ENCODE data around the gene ZNF580.
A peak's percentile ranks its signal among the peaks of the same experiment; 100 is the strongest.

Gene ZNF580

DNA sequence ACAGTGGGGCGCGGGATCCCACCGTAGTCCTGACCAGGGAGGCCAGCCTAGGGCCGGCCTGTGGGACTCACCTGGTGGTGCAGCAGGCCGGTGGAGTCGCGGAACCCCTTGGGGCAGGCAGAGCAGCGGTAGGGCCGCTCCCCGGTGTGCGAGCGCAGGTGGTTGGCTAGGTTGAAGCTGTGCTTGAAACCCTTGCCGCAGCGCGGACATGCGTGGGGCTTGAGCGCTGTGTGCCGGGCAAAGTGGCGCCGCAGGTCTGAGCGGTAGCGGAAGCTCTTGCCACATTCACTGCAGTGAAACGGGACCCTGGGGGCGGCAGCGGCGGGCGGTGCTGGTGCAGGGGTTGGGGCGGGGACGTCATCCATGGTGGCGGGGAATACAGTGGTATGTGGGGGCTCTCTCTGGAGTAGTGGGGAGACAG is 43.3 kb upstream of the ZNF580 start:
- TF ChIP-seq, protein P1, sequence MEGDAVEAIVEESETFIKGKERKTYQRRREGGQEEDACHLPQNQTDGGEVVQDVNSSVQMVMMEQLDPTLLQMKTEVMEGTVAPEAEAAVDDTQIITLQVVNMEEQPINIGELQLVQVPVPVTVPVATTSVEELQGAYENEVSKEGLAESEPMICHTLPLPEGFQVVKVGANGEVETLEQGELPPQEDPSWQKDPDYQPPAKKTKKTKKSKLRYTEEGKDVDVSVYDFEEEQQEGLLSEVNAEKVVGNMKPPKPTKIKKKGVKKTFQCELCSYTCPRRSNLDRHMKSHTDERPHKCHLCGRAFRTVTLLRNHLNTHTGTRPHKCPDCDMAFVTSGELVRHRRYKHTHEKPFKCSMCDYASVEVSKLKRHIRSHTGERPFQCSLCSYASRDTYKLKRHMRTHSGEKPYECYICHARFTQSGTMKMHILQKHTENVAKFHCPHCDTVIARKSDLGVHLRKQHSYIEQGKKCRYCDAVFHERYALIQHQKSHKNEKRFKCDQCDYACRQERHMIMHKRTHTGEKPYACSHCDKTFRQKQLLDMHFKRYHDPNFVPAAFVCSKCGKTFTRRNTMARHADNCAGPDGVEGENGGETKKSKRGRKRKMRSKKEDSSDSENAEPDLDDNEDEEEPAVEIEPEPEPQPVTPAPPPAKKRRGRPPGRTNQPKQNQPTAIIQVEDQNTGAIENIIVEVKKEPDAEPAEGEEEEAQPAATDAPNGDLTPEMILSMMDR (IDR thresholded peaks at IDR 0.05; ENCODE audit: borderline replicate concordance, control extremely low read depth, extremely low read depth, insufficient read depth, missing control alignments) = no peak
- in situ Hi-C loops (cut with MboI; ENCODE audit: low sequenced_read_pairs, unreplicated experiment) = no loop called here
- no peak for DNase-seq (ENCODE audit: low spot score)

DNA sequence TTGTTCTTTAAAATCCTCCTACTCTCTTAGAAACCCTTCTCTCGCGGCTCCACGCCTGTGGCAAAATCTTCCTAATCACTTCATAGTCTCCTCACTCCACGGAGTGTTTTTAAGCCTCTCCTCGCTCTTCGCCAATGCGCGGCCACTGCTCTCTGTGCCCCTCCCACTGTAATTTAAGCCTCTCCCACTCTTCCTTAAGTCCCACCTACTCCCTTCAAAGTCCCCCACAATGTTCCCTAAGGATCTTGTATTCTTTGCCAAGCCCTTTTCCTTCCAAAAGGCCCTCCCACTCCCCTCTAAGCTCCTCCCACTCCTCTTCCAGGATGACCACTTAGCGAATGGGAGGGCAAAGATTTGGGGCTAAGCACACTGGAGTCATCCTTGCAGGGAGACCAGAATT is 42.8 kb upstream of the ZNF580 start:
- TF ChIP-seq, protein P1 (IDR thresholded peaks at IDR 0.05; ENCODE audit: borderline replicate concordance, control extremely low read depth, extremely low read depth, insufficient read depth, missing control alignments) = no peak
- in situ Hi-C loops (cut with MboI; ENCODE audit: low sequenced_read_pairs, unreplicated experiment) = no loop called here
- DNase-seq (ENCODE audit: low spot score) = no peak

DNA sequence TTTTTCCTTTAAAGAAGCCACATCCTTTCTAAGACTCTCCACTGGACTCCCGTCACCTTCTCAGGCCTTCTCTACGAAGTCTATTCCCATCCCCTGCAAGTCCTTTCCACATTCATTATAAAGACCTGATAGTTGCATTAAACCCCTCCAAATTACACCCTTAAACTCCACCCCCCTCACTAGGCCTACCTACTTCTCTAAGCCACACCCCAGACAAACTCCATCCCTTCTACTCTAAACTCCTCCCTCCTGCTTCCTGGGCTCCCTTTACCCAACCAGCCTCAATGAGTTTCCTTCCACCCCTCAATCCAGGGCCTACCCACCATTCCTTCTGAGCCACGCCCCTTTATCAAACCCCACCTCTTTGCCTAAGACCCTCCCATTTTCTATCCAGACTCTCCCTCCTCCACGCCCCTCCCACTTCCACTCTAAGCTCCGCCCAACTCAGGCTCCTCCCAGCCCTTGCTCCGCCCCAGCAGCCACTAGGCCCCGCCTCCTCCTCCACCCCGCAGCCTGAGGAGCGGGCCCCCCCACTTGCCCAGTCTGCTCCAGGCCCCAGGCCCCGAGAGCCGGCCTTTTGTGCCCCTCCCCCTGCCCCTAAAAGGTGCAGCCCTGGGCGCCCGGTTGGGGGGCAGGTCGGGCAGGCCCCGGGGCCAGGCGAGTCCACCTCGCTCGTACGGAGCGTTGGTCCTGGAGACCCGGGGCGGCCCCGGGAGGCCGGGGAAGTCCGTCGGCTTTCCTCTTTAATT is 41.9 kb upstream of the ZNF580 start:
- TF ChIP-seq, protein P1 (IDR thresholded peaks at IDR 0.05; ENCODE audit: borderline replicate concordance, control extremely low read depth, extremely low read depth, insufficient read depth, missing control alignments) = no peak

DNA sequence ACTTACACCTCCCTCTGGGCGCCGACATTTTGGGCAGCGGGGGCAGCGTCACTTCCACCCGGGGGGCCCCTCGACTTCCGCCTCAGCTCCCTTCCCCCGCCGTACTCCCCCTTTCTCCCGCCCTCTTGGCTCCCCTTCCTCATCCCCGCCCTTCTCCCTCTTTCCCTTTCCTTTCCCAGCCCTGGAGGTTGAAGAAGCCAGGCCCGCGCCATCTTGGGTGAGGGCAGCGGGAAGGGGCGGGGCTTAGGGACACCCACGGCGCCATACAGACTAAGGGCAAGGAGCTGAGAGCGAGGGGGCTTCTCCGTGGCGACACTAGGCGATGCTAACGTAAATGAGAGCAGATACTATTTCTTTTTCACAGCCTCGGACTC is 41.3 kb upstream of the ZNF580 start, which contains the start of gene FIZ1:
Gene FIZ1 (minus strand): TSS at position 50 of the 374 bp plus-strand sequence. CDS start 1,652 bp downstream, outside the sequence.
- TF ChIP-seq, protein P1 (IDR thresholded peaks at IDR 0.05; ENCODE audit: borderline replicate concordance, control extremely low read depth, extremely low read depth, insufficient read depth, missing control alignments) = no peak
- in situ Hi-C loops (cut with MboI; ENCODE audit: low sequenced_read_pairs, unreplicated experiment) = no loop called here
- DNase-seq (ENCODE audit: low spot score) = peak; percentile 88

More for the DNA sequence above, 41.9 kb upstream of the ZNF580 start:
- in situ Hi-C loops (cut with MboI; ENCODE audit: low sequenced_read_pairs, unreplicated experiment) = no loop called here
- peak; percentile 89 for DNase-seq (ENCODE audit: low spot score)

DNA sequence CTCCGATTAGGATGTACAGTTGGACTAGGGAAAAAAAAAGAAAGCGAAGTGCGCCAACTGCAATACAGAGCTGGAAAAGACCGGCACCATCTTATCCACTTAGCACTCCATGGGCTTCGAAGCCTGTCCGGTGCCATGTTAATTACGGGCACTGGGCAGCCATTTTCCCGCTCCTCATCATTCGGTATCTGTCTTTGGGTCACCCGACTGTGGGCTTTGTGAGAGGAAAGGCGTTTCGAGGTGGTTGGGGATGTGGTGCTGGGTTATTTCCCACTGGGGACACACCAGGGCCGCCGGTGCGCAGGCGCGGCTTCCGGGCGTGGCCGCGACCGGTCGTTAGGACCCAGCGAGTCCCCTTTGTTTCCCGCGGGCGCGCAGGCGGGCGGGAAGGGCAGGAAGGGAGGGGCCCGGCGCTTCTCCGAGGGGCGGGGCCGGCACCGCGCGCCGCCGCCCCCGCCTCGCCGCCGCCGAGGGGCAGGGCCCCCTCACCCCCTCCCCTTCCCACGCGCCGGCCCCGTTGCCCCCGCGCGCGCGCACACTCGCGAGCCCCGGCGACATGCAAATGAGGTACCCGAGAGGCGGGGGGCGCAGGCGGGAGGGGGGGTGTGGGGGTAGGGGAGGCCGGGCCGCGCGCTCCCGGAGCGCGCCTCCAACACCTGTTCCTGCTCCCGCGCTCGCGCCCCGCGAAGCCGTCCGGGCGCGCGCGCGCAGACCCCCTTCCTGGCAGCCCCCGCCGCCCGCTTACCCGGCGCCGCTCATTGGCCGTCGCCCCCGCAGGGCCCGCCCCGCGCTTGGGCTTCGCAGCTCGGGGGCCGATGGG is 40.8 kb upstream of the ZNF580 start, which contains the start of gene ZNF524:
Gene ZNF524 (plus strand): TSS at position 447 of the 820 bp plus-strand sequence. CDS start 1,825 bp downstream, outside the sequence.
- in situ Hi-C loops (cut with MboI; ENCODE audit: low sequenced_read_pairs, unreplicated experiment) = no loop called here
- TF ChIP-seq, protein P1 (IDR thresholded peaks at IDR 0.05; ENCODE audit: borderline replicate concordance, control extremely low read depth, extremely low read depth, insufficient read depth, missing control alignments) = no peak
- peak; percentile 90 for DNase-seq (ENCODE audit: low spot score)

DNA sequence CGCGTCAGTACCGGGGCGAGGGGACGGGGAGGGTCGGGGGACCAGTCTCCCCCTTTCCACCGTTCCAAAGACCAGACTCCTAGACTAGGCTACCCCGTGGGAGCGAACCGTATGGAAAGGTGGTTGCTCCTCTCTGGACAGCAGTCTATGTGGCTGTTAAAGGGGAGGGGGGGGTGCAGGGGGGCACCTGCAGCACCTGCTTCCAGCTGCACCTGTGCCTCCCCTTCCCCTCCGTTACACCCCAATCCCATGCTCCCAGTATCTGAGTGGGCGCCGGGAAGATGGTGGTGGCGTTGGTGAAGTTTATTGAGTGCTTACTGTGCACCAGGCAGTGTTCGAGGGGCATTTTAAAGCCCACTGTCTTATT is 40.2 kb upstream of the ZNF580 start:
- DNase-seq (ENCODE audit: low spot score) = no peak
- TF ChIP-seq, protein P1 (IDR thresholded peaks at IDR 0.05; ENCODE audit: borderline replicate concordance, control extremely low read depth, extremely low read depth, insufficient read depth, missing control alignments) = no peak
- in situ Hi-C loops (cut with MboI; ENCODE audit: low sequenced_read_pairs, unreplicated experiment) = no loop called here

Data from GM13976 (cell line).